Measurements from ENCODE around the gene TNS1.

GRCh38 chr2:217964275-217965161 lies 38.3 kb downstream of the TNS1 start:
- no peak for TF ChIP-seq CTCF (IDR thresholded peaks at IDR 0.05)
- TF ChIP-seq EZH2phosphoT487 (IDR thresholded peaks at IDR 0.05): no peak
